Tibial nerve (tissue), 4 donors: ENCODE data around the gene SLC4A9.

Experiments used
- CTCF ChIP-seq, 5 experiments: fragments of 200-600 bp in 3 of 5; fragments of 450-650 bp in 2 of 5; sonication (generic) in 3 of 5; IDR thresholded peaks; one replicate each; pipeline ENCODE4 v1.5.1; 2016 to 2019; ENCODE audit warnings: antibody characterized with exemption in 5 of 5, mild to moderate bottlenecking in 3 of 5, moderate library complexity in 2 of 5
- EP300 ChIP-seq, 2 donors: sonication (generic); formaldehyde crosslinking; IDR thresholded peaks; one replicate each; pipeline ENCODE4 v1.6.1; 2017; ENCODE audit warnings: antibody characterized with exemption in 2 of 2, mild to moderate bottlenecking in 1 of 2
- POLR2A ChIP-seq, 2 donors: fragments of 450-650 bp; IDR thresholded peaks; one replicate each; pipeline ENCODE4 v1.6.1; 2017; ENCODE audit warnings: antibody characterized with exemption in 2 of 2, mild to moderate bottlenecking in 2 of 2, moderate library complexity in 2 of 2

GRCh38 chr5:140325486-140325885, 34.5 kb upstream of the SLC4A9 start:
- TF ChIP-seq POLR2A (IDR thresholded peaks at IDR 0.05) (no peak), EP300 (IDR thresholded peaks at IDR 0.05) (no peak), CTCF (IDR thresholded peaks at IDR 0.05) (no peak)
